Measurements from ENCODE around the gene PLEKHB1.
A peak's percentile ranks its signal among the peaks of the same experiment; 100 is the strongest.

Gene PLEKHB1, protein sequence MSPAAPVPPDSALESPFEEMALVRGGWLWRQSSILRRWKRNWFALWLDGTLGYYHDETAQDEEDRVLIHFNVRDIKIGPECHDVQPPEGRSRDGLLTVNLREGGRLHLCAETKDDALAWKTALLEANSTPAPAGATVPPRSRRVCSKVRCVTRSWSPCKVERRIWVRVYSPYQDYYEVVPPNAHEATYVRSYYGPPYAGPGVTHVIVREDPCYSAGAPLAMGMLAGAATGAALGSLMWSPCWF

DNA sequence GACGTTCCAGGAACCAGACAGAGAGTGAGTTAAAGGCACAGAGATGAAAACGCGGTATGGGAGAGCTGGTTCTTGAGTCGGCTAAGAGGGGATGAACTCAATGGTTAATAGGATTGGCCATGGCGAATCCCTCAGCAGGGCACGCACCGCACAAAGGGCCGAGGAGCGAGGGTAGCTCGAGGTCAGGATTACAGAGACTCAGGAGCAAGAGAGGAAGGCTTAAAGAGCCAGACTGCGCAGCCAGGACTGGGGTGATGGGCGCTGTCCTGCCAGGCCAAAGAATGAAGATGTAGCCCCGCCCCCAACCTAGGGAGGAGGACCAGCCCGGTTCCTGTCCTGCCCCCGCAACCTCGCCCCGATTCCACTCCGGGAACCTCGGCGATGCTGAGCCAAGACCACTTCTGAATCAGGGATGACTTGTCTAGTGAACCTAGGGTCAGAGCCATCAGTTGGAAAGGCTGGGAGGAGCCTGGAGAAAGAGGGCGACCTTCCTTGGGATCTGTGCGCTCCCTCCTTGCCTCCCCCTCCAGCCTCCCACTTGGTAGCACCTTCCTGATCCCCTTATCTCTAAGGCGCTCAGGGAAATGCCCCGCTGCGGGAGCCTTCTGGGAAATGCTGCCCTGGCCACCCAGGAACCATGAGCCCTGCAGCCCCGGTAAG, at the start of gene PLEKHB1:
PLEKHB1 (plus strand) TSS at position 610 of the 660 bp plus-strand sequence; CDS start at position 638, 28 bp downstream.
- H3K9me3 ChIP-seq, result no peaks in the 10 kb centered on the region
- H3K4me1 ChIP-seq (ENCODE audit: control insufficient read depth in 1 of 2, insufficient read depth in 1 of 2, low read depth in 1 of 2, low read length in 1 of 2), result peaks cover 11 to 13% of the 10 kb centered on the region in 2 experiments

DNA sequence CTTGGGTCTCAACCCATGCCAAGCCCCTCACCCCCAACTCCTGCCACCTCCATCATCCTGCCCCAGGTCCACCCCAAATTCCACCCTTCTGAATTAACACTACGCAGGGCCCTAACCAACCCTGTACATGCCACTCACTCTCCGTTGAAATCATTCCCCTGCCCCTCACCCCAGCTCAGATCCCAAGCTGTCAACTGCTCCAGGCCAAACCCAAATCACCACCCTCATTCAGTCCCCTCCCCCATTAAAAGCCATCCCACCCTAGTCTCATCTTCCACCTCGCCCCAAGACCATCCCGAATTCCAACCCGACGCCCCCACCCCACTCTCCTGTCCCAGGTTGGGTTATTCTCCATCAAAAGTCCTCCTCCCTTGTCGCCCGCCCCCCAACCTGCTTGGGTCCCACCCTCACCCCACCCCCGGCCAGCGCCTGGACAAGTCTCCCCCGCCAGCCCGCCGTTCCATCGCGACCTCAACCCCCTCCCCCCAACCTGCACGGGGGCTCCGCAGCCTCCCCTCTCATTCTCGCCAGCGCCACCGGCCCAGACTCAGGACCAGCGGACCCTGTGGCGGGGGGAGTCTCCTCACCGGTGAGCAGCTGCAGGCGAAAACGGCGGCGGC, 48.9 kb upstream of the PLEKHB1 start:
- no peaks in the 10 kb centered on the region for H3K9me3 ChIP-seq
- peak overlapping the region; percentile 90 to 93 for H3K4me3 ChIP-seq (ENCODE audit: low read depth in 1 of 2, low read length in 1 of 2)
- peaks cover 20 to 29% of the 10 kb centered on the region in 2 experiments for H3K4me1 ChIP-seq (ENCODE audit: control insufficient read depth in 1 of 2, insufficient read depth in 1 of 2, low read depth in 1 of 2, low read length in 1 of 2)
- TF ChIP-seq, protein P1, sequence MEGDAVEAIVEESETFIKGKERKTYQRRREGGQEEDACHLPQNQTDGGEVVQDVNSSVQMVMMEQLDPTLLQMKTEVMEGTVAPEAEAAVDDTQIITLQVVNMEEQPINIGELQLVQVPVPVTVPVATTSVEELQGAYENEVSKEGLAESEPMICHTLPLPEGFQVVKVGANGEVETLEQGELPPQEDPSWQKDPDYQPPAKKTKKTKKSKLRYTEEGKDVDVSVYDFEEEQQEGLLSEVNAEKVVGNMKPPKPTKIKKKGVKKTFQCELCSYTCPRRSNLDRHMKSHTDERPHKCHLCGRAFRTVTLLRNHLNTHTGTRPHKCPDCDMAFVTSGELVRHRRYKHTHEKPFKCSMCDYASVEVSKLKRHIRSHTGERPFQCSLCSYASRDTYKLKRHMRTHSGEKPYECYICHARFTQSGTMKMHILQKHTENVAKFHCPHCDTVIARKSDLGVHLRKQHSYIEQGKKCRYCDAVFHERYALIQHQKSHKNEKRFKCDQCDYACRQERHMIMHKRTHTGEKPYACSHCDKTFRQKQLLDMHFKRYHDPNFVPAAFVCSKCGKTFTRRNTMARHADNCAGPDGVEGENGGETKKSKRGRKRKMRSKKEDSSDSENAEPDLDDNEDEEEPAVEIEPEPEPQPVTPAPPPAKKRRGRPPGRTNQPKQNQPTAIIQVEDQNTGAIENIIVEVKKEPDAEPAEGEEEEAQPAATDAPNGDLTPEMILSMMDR (IDR thresholded peaks at IDR 0.05), result no peak
- H3K36me3 ChIP-seq, result no peaks in the 10 kb centered on the region
- no peaks in the 10 kb centered on the region for H3K27me3 ChIP-seq
- peak overlapping the region; percentile 79 for H3K27ac ChIP-seq

More for the DNA sequence above, at the start of gene PLEKHB1:
- TF ChIP-seq, protein P1 (IDR thresholded peaks at IDR 0.05), result no peak
- H3K27ac ChIP-seq, result no peak within 1 kb of the TSS
- peaks cover 38% of the 10 kb centered on the region for H3K27me3 ChIP-seq
- H3K4me3 ChIP-seq (ENCODE audit: low read depth in 1 of 2, low read length in 1 of 2), result peak within 1 kb of the TSS; percentile 32 to 40
- H3K36me3 ChIP-seq, result no peaks in the 10 kb centered on the region

DNA sequence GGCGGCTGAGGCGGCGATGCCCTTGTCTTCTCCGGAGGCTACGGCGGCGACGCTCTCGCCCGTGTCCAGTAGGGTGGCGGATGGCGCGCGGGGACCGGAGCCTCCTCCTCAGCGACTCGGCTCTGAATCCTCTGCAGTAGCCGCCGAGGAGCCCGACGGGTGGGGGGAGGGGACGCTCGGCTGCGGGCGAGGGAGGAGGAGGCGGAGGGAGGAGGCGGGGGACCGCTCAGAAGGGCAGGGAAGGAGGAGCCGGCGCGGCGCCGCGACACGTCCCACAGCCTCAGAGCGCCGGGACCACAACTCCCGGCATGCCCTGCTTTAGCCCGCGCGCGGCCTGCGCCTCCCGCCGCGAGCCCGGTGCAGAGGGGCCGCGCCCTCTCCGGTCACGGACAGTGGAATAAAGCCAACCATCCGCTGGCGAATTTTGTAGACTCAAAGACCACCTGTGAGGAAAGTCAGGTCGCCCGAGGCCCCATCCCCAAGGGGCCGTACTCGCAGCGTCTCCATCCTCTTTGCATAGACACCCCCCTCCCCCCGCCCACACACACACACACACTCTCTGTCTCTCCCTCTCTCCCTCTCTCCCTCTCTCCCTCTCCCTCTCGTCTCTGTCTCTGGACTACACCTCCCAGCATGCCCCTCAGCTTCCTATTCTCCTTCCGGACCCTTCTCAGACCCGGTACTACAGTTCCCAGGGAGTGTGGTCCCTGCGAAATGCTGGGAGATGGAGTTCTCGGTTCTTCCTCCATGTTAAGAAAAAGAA, 48.2 kb upstream of the PLEKHB1 start, which contains the start of gene FAM168A:
FAM168A (minus strand) TSS at position 157 of the 763 bp plus-strand sequence. CDS start 129,638 bp downstream, outside the sequence.
- Histone ChIP-seq H3K4me1 (ENCODE audit: control insufficient read depth in 1 of 2, insufficient read depth in 1 of 2, low read depth in 1 of 2, low read length in 1 of 2) (peaks cover 20 to 29% of the 10 kb centered on the region in 2 experiments), H3K27ac (peak within 1 kb of the TSS; percentile 79), H3K27me3 (no peaks in the 10 kb centered on the region), H3K9me3 (no peaks in the 10 kb centered on the region), H3K4me3 (ENCODE audit: low read depth in 1 of 2, low read length in 1 of 2) (peak within 1 kb of the TSS; percentile 90 to 93), H3K36me3 (no peaks in the 10 kb centered on the region)
- TF ChIP-seq, protein P1 (IDR thresholded peaks at IDR 0.05), result peak; percentile 77

DNA sequence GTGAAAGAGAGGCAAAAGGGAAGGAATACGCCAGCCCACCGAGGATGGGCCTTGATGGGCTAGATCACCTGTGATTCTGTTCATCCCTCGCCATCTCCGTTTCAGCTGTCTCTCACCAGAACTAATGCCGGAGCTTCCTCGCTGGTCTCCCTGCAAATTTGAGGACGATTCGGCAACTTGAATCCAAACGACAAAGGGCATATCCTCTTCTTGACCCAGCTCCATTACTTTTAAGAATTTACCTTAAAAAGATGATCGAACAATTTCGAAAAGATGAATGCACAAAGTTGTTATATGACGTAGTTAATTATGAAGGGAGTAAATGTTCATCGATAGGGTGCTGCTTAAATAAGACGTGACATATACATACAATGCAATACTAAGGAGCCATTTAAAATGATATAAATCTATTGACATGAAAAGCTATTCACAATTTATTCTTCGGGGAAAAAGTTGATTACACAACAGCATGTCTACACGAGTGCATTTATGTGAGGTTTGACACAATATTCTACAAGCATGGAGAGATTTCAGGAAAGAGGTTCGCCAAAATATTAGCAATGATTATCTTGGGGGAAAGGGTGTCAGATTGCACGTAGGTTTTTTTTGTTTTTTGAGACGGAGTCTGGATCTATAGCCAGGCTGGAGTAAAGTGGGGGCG, 47.5 kb upstream of the PLEKHB1 start:
- H3K9me3 ChIP-seq, result no peaks in the 10 kb centered on the region
- H3K27ac ChIP-seq, result peak overlapping the region; percentile 79
- TF ChIP-seq, protein P1 (IDR thresholded peaks at IDR 0.05), result no peak
- H3K4me1 ChIP-seq (ENCODE audit: control insufficient read depth in 1 of 2, insufficient read depth in 1 of 2, low read depth in 1 of 2, low read length in 1 of 2), result peaks cover 20 to 29% of the 10 kb centered on the region in 2 experiments
- peak overlapping the region; percentile 90 to 93 for H3K4me3 ChIP-seq (ENCODE audit: low read depth in 1 of 2, low read length in 1 of 2)
- no peaks in the 10 kb centered on the region for H3K27me3 ChIP-seq
- no peaks in the 10 kb centered on the region for H3K36me3 ChIP-seq

Data from neutrophil (primary cell).